HG03097 (cell line): ENCODE results near the gene ATN1.
"Not testable (repeated sequence)": the region's sequence is repeated elsewhere in the genome, so short reads cannot be mapped to it uniquely, and the experiment has no call there.

Experiments
- ATAC-seq: cut with Tn5 transposase; IDR thresholded peaks from one replicate; pipeline ENCODE4 v1.9.1; 2021; ENCODE audit not compliant: unreplicated experiment, low FRiP score

Gene ATN1

GRCh38 chr12:6902448-6902847 is 25.3 kb upstream of the ATN1 start:
- no peak for ATAC-seq

GRCh38 chr12:6903722-6904121 is 24.0 kb upstream of the ATN1 start:
- ATAC-seq = no peak

- ATAC-seq = peak; percentile 69
Measured at GRCh38 chr12:6904280-6905276, 23.2 kb upstream of the ATN1 start, which contains the start of gene LRRC23. Gene LRRC23, plus strand, starts transcription at chr12:6904822. Its CDS starts 812 bp downstream, at chr12:6905634.

- no peak for ATAC-seq
Measured at GRCh38 chr12:6905414-6906040, 22.2 kb upstream of the ATN1 start.

GRCh38 chr12:6908141-6908540 is 19.6 kb upstream of the ATN1 start:
- ATAC-seq = not testable (repeated sequence)

GRCh38 chr12:6909421-6910145 is 18.2 kb upstream of the ATN1 start:
- no peak for ATAC-seq

GRCh38 chr12:6912164-6912935 is 15.4 kb upstream of the ATN1 start:
- no peak for ATAC-seq

- ATAC-seq = peak; percentile 51
Measured at GRCh38 chr12:6914246-6914946, 13.4 kb upstream of the ATN1 start, which contains the start of gene ENO2. Gene ENO2, plus strand, starts transcription at chr12:6914580. Its CDS starts 1,253 bp downstream, at chr12:6915833.

- ATAC-seq = no peak
Measured at GRCh38 chr12:6914947-6915788, 12.6 kb upstream of the ATN1 start.

GRCh38 chr12:6915789-6916285 is 11.9 kb upstream of the ATN1 start:
- ATAC-seq = no peak

GRCh38 chr12:6916426-6917200 is 11.1 kb upstream of the ATN1 start:
- ATAC-seq = no peak

- no peak for ATAC-seq
Measured at GRCh38 chr12:6917491-6918231, 10.1 kb upstream of the ATN1 start.

- ATAC-seq = no peak
Measured at GRCh38 chr12:6919588-6919987, 8.2 kb upstream of the ATN1 start.

- ATAC-seq = no peak
Measured at GRCh38 chr12:6921539-6921938, 6.2 kb upstream of the ATN1 start.

GRCh38 chr12:6921996-6922946 is 5.5 kb upstream of the ATN1 start:
- ATAC-seq = no peak
